ENCODE results near the gene SON.

- TF ChIP-seq EZH2phosphoT487 (IDR thresholded peaks at IDR 0.05; ENCODE audit: borderline replicate concordance, low read depth, low read length): no peak
- TF ChIP-seq CTCF (conservative IDR thresholded peaks at IDR 0.05; ENCODE audit: low read length): no peak
Measured at GRCh38 chr21:33557447-33557846, 14.6 kb downstream of the SON start.
